Thoracic aorta (tissue), 2 donors: ENCODE measurements around the gene PDPR. TPM values are rescaled to one million over a fixed set of nuclear protein-coding genes. Genes with fewer than 3 reads are reported as not detected.
A peak's percentile ranks its signal among the peaks of the same experiment; 100 is the strongest.
"Not testable (repeated sequence)": the region's sequence is repeated elsewhere in the genome, so short reads cannot be mapped to it uniquely, and the experiment has no call there.

ENCODE experiments used
- ATAC-seq: fragments of 150-250 bp; one replicate; pipeline ENCODE4 v1.8.0; 2017; ENCODE audit warnings: low read depth; ENCODE audit not compliant: insufficient number of reproducible peaks, low FRiP score
- DNase-seq: peaks from one replicate; pipeline ENCODE4 v3.0.0-alpha.2; 2020; ENCODE audit warnings: low spot score
- H3K27ac ChIP-seq, 2 donors: fragments of 200-600 bp; sonication (generic); 1 replicate in 1 of 2; 2 replicates in 1 of 2; pipeline ENCODE4 v1.5.1; 2016; ENCODE audit warnings: mild to moderate bottlenecking in 2 of 2, moderate library complexity in 2 of 2
- H3K27me3 ChIP-seq: fragments of 200-600 bp; sonication (generic); replicated peaks from 2 replicates; pipeline ENCODE4 v1.6.0; 2016; ENCODE audit warnings: mild to moderate bottlenecking; ENCODE audit not compliant: insufficient read depth
- H3K36me3 ChIP-seq: fragments of 200-600 bp; sonication (generic); one replicate; pipeline ENCODE4 v1.5.1; 2016
- H3K4me1 ChIP-seq, 2 donors: fragments of 200-600 bp; sonication (generic); 1 replicate in 1 of 2; 2 replicates in 1 of 2; pipeline versions ENCODE4 v1.5.1 to v1.6.0; 2016; ENCODE audit warnings: low read depth in 2 of 2, mild to moderate bottlenecking in 1 of 2; ENCODE audit not compliant: control insufficient read depth in 1 of 2
- H3K4me3 ChIP-seq: fragments of 200-600 bp; sonication (generic); 2 replicates; pipeline ENCODE4 v1.5.1; 2016; ENCODE audit warnings: mild to moderate bottlenecking
- H3K9me3 ChIP-seq: fragments of 200-600 bp; sonication (generic); 2 replicates; pipeline ENCODE4 v1.5.1; 2016
- CTCF ChIP-seq: fragments of 200-600 bp; sonication (generic); IDR thresholded peaks from one replicate; pipeline ENCODE4 v1.5.1; 2019; ENCODE audit warnings: antibody characterized with exemption
- total RNA-seq, 2 donors: library from RNA; depleted of rRNA; stranded (reverse); fragments of >200 nt; gene quantifications; one replicate each; pipeline versions ENCODE4 v1.1.0 to v1.2.3, GENCODE V29; 2016

Gene PDPR
- 10 to 100 TPM; 38.0 to 44.6 TPM for total RNA-seq

GRCh38 chr16:70113982-70114826, at the start of gene PDPR:
PDPR (plus strand) TSS chr16:70114332; CDS start chr16:70120493, 6,161 bp downstream.
- not testable (repeated sequence) for H3K9me3 ChIP-seq, H3K36me3 ChIP-seq, H3K27me3 ChIP-seq
- ATAC-seq (peak; percentile 88), DNase-seq (peak; percentile 74)
- Histone ChIP-seq H3K27ac (peak within 1 kb of the TSS; percentile 64 to 69), H3K4me1 (peaks cover 5 to 21% of the 10 kb centered on the region in 2 donors), H3K4me3 (peak within 1 kb of the TSS; percentile 78)

GRCh38 chr16:70064841-70065370, 49.2 kb upstream of the PDPR start:
- not testable (repeated sequence) for H3K27me3 ChIP-seq, ATAC-seq, DNase-seq, H3K36me3 ChIP-seq, H3K9me3 ChIP-seq
- Histone ChIP-seq H3K27ac (peak overlapping the region; percentile 87 to 88), H3K4me3 (peak overlapping the region; percentile 87), H3K4me1 (peaks cover 7 to 20% of the 10 kb centered on the region in 2 donors)
- peak; percentile 26 for TF ChIP-seq CTCF

DNA sequence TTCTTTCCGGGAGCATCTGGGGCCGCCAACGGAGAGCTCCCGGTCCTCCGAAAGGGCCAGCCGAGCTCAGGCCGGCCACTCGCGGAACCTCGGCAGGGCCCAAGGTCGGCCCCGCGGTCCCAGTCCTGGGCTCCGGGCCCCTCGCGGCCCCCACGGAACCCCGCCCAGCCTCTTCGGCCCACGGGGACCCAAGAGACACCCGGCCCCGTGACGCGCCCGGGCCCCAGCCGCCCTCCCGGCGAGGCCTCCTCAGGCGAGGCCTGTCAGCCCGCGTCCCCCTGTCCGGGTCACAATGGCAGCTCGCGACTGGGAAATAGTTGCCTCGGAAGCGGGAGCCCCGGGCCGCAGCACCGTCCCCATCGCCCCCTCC, 48.8 kb upstream of the PDPR start:
- H3K36me3 ChIP-seq, H3K9me3 ChIP-seq, DNase-seq, H3K27me3 ChIP-seq: not testable (repeated sequence)
- peak overlapping the region; percentile 87 for H3K4me3 ChIP-seq
- H3K4me1 ChIP-seq: peaks cover 7 to 20% of the 10 kb centered on the region in 2 donors
- ATAC-seq: peak; percentile 5
- H3K27ac ChIP-seq: peak overlapping the region; percentile 87 to 88

GRCh38 chr16:70065746-70066658, 48.1 kb upstream of the PDPR start:
- not testable (repeated sequence) for H3K9me3 ChIP-seq, H3K27me3 ChIP-seq, H3K36me3 ChIP-seq
- DNase-seq (peak; percentile 39), ATAC-seq (peak; percentile 84)
- peaks cover 5 to 20% of the 10 kb centered on the region in 2 donors for H3K4me1 ChIP-seq
- peak overlapping the region; percentile 87 for H3K4me3 ChIP-seq
- H3K27ac ChIP-seq: peak overlapping the region; percentile 87 to 88

DNA sequence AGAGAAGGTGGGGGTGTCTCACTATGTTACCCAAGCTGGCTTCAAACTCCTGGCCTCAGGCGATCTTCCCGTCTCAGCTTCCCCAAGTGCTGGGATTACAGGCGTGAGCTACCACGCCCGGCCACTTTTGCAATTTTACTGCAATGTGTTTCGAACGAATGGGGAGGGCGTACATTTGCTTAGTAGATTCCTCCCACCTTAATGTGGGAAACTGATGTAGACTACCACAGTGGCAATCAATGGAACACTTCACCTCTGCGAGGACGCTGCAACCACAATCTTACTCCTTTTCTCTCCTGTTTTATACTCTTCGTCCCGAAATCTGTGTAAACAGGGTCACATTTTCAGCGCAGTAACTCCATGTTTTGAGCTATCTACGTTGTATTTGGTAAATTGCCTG, 47.4 kb upstream of the PDPR start:
- H3K36me3 ChIP-seq, DNase-seq, ATAC-seq, H3K27me3 ChIP-seq, H3K9me3 ChIP-seq, H3K27ac ChIP-seq: not testable (repeated sequence)
- Histone ChIP-seq H3K4me1 (peaks cover 5 to 15% of the 10 kb centered on the region in 2 donors), H3K4me3 (peak overlapping the region; percentile 87)

DNA sequence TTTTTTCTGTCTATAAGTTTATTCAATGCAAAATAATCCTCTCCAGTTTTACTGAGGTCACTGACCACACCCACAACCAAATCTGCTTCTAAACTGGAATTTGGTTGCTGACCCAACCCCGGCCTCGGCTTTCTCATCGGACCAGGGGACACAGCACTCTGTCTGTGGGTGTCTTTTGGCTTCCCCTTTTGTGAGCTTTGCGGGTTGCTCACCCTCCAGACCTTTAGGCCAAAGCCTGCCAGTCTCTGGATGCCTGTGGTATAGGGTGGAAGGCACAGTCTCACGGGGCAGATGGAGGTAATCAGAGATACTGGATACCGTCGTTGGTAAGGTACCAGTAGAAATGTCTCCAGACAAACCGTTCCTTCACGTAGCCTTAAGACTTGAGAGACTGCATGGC, 35.1 kb upstream of the PDPR start:
- not testable (repeated sequence) for ATAC-seq, H3K27ac ChIP-seq, H3K27me3 ChIP-seq, H3K4me1 ChIP-seq, H3K9me3 ChIP-seq, DNase-seq, H3K4me3 ChIP-seq, H3K36me3 ChIP-seq

- not testable (repeated sequence) for DNase-seq, H3K4me1 ChIP-seq, H3K27ac ChIP-seq, H3K4me3 ChIP-seq, H3K9me3 ChIP-seq, H3K36me3 ChIP-seq, ATAC-seq, H3K27me3 ChIP-seq
These were observed 32.9 kb upstream of the PDPR start for GRCh38 chr16:70081219-70081618.

DNA sequence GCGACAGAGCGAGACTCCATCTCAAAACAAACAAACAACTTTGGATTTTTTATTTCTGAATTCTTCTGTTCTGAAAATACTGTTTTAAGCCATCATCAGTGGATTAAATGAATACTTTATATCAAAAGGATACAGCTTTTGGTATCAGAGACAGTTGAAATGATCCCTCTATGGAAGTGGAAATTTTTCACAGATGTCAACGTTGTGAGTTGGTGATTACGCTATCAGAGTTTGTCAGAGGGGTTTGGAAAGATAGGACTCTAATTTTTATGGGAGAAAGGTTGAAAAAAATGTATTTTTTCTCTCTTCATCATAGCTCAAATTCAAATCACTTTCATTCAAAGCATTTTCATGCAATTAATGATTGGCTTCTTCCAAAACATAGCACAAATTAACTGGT, 30.2 kb upstream of the PDPR start:
- H3K4me3 ChIP-seq, ATAC-seq, DNase-seq, H3K27ac ChIP-seq, H3K36me3 ChIP-seq, H3K4me1 ChIP-seq, H3K27me3 ChIP-seq, H3K9me3 ChIP-seq: not testable (repeated sequence)

- H3K4me3 ChIP-seq, ATAC-seq, H3K27me3 ChIP-seq, H3K9me3 ChIP-seq, DNase-seq, H3K36me3 ChIP-seq, H3K27ac ChIP-seq, H3K4me1 ChIP-seq: not testable (repeated sequence)
These were observed 26.0 kb upstream of the PDPR start for GRCh38 chr16:70088160-70088559.

GRCh38 chr16:70088877-70089276, 25.3 kb upstream of the PDPR start:
- H3K27me3 ChIP-seq, H3K9me3 ChIP-seq, DNase-seq, H3K4me1 ChIP-seq, ATAC-seq, H3K4me3 ChIP-seq, H3K36me3 ChIP-seq, H3K27ac ChIP-seq: not testable (repeated sequence)

- not testable (repeated sequence) for ATAC-seq, H3K9me3 ChIP-seq, H3K4me1 ChIP-seq, H3K4me3 ChIP-seq, H3K27ac ChIP-seq, DNase-seq, H3K36me3 ChIP-seq, H3K27me3 ChIP-seq
These were observed 24.8 kb upstream of the PDPR start for GRCh38 chr16:70089289-70089688.
